HG03469 (cell line): ENCODE results near the gene ALDOC.

Experiments used
- ATAC-seq: cut with Tn5 transposase; IDR thresholded peaks from one replicate; pipeline ENCODE4 v1.9.1; 2021; ENCODE audit warnings: mild to moderate bottlenecking, moderate library complexity, moderate number of reproducible peaks; ENCODE audit not compliant: unreplicated experiment

The ALDOC gene

DNA sequence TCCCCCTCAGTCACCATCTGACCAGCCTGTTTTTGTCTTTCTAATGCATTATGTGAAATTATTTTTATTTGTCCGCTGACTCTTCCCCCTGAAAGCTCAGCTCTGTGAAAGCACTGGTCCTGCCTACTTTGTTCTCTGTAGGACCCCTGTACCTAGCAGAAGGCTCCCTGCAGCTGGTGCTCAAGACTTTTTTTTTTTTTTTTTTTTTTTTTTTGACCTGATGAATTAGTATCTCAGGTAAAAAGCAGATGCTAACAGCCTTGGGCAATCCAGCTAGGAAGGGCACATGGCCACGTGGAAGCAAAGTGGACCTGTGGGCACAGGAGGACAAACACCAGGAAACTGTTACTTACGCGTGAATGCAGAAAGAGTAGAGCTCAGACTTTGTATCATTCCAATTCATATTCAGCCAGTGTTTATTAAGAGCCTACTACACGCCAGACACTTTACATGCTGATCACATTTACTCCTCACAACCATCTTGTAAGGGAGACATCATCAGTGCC is 23.6 kb downstream of the ALDOC start:
- no peak for ATAC-seq

GRCh38 chr17:28552176-28552999 is 24.3 kb downstream of the ALDOC start, which contains the start of gene UNC119:
UNC119 (minus strand) TSS chr17:28552624; CDS start chr17:28552557, 67 bp downstream.
- ATAC-seq, result no peak

GRCh38 chr17:28551421-28552175 is 25.1 kb downstream of the ALDOC start:
- ATAC-seq, result no peak

DNA sequence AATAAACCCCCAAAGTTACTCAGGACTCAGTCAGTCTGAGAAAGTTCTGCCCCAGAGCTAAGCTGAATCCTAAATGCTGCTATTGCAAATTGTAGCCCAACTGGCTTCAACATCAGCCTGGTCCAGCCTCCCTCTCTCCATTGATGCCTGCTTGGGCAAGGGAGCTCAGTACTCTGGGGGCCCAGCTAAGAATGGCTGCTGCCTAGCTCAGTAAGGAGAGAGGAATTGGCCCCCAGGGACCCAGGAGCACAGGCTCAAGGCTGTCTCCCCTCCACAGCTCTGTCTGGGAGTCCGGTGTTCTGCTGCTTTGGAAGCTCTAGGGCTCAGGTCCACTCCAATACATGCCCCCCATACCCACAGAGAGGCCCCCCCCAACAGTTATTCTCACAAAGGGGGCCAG is 25.8 kb downstream of the ALDOC start:
- ATAC-seq, result no peak

DNA sequence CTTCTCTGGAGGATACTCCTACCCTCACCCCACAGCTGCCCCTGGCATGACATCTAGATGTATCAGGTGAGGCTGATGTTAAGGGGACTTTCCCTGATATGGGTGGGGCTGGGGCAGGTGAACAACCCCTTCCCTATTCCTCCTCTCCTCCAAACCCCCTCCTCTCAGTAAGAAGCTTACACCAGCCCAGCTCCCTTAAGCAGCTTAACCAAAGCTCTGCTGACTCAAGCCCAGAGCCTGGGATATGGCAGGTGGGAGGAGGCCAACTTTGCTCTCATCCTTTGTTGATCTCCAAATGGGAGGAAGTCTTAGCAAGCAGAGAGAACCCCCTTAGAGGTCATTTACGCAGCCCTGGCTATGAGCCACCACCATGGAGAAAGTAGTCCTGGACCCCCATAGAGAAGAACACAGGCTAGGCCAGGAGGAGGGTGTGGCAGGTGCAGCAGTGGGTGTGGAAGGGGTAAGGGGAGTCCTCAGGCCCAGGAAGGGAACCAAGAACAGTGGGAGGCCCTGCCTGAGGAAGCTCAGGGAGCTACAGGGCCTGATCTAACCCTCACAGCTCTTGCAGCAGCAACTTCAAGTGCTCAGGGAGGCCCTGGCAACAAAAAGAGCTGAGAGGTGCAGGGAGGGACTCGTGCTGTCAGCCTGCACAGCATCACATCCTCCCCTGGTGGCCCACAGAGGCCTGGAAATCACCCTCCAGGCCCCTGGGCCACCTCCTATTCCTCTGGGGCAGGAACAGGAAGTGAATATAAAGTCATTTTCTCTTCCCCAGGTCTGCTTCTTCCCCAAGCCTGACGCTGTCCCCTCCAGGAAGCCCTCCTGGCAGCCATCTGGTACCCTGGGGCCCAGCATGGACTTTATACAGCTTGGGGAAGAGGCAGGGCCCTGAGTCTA is 27.2 kb downstream of the ALDOC start:
- ATAC-seq, result no peak

GRCh38 chr17:28548417-28549130 is 28.1 kb downstream of the ALDOC start:
- ATAC-seq, result no peak

- ATAC-seq, result no peak
Observed at GRCh38 chr17:28547623-28548416, 28.9 kb downstream of the ALDOC start.

- ATAC-seq, result no peak
Observed at GRCh38 chr17:28547096-28547622, 29.5 kb downstream of the ALDOC start.

DNA sequence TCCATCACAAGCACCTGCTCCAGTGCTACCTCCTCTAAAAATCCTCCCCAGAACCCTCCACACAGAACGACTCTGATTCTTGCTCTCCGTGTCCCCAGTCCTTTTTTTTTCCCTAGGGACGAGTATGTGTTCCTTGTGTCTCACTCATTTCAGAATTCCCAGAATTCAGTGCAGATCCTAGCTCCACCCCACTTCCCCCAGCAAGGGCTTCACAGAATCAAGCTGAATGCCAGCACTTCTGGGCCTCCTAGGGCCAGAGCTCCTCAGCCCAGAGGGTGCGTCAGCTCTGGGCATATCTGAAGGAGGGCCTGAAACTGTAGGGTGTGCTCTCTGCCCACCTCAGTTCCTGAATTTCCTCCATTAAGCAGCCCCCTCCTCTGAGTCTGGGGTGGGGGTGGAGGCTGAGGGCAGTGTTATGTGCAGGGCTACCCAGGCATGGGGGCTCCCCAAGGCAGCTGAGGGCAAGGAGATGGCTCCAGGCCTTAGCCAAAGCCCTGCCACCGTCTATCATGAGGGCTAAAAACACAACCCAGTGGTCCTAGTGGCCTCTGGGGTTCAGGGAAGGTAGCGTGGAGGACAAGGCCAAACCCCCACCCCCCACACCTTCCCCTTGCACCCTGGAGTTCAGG is 30.8 kb downstream of the ALDOC start:
- ATAC-seq, result no peak

DNA sequence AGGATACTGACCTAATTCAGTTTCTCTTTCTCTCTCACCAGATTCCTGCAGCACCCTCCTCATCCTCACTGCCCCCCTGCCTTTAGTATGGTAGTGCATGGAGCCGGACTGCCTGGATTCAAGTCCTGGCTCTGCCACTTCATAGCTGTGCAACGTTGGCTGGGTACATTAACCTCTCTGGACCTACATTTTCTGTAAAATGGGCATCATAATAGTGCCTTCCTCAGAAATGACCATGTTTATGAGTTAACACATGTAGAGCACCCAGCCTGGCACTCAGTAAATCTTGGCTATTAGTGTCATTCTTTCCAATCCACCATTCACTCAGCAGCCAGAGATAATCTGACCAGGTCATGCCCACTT is 31.6 kb downstream of the ALDOC start:
- ATAC-seq, result no peak

DNA sequence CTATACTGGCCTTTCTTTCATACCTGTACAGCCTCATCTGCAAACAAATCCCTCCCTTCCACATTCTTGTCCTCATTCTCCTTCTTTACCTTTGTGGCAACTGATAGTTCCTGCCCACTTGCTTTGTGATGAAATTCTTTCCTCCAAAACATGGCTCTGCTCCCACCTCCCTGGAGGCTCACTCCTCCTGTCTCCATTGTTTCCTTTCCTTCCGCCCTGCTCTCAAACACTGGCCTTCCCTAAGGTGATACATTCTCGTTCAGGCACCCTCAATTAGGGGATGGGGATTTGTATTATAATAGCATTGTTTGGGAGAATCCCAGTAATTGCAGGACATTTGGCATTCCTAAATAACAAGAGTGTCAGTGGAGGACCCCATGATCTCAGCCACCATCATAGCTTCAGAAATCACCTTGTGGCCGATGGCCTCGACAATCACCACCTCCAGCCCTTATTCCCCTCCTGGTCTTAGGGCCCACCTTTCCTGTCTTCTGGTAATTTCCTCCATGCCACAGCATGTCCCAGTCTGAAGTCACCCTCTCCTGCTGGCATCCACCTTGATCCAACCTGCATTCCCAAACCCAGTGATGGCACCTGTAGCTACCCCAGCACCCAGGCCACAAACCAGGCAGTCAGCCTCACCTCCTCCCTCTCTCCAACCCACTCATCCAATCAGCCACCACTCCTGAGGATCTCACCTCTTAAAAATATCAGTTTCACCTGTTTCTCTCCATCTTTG is 32.1 kb downstream of the ALDOC start:
- ATAC-seq, result no peak

DNA sequence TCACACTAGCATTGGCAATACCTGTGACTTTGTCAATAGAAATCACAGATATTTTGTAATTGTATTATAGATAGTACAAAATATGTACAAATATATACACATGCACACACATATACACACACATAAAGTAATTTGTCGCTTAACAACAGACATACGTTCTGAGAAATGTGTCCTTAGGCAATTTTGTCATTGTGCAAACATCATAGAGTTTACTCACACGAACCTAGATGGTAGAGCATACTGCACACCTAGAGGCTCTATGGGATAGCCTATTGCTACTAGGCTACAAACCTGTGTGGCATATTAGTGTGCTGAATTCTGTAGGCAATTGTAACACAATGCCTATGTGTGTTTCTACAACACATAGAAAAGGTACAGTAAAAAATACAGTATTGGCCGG is 35.3 kb downstream of the ALDOC start:
- ATAC-seq, result no peak

- ATAC-seq, result no peak
Observed at GRCh38 chr17:28540231-28540630, 36.5 kb downstream of the ALDOC start.

- ATAC-seq, result no peak
Observed at GRCh38 chr17:28538296-28538895, 38.3 kb downstream of the ALDOC start.

- ATAC-seq, result no peak
Observed at GRCh38 chr17:28537219-28537610, 39.5 kb downstream of the ALDOC start.

GRCh38 chr17:28536532-28537218 is 40.0 kb downstream of the ALDOC start:
- no peak for ATAC-seq

- no peak for ATAC-seq
Observed at GRCh38 chr17:28534740-28535375, 41.8 kb downstream of the ALDOC start.
